ENCODE measurements around the gene BTBD2.
"Not testable (repeated sequence)": the region's sequence is repeated elsewhere in the genome, so short reads cannot be mapped to it uniquely, and the experiment has no call there.

The BTBD2 gene

GRCh38 chr19:2012941-2013682 is 2.4 kb downstream of the BTBD2 start:
- no peak for DNase-seq

- no peak for DNase-seq
Observed at GRCh38 chr19:2011169-2011568, 4.3 kb downstream of the BTBD2 start.

- no peak for DNase-seq
Observed at GRCh38 chr19:2010135-2010668, 5.3 kb downstream of the BTBD2 start.

GRCh38 chr19:2003874-2004273 is 11.6 kb downstream of the BTBD2 start:
- no peak for DNase-seq

- DNase-seq, result no peak
Observed at GRCh38 chr19:1999856-2000515, 15.5 kb downstream of the BTBD2 start.

- no peak for DNase-seq
Observed at GRCh38 chr19:1998712-1999708, 16.5 kb downstream of the BTBD2 start.

GRCh38 chr19:1997353-1998233 is 17.9 kb downstream of the BTBD2 start:
- DNase-seq, result no peak

GRCh38 chr19:1992759-1993260 is 22.7 kb downstream of the BTBD2 start:
- DNase-seq, result no peak

GRCh38 chr19:1991018-1991913 is 24.2 kb downstream of the BTBD2 start:
- DNase-seq, result no peak

- DNase-seq, result no peak
Observed at GRCh38 chr19:1990230-1991017, 25.1 kb downstream of the BTBD2 start.

- no peak for DNase-seq
Observed at GRCh38 chr19:1989513-1990229, 25.8 kb downstream of the BTBD2 start.

GRCh38 chr19:1988464-1988863 is 27.1 kb downstream of the BTBD2 start:
- DNase-seq, result not testable (repeated sequence)

GRCh38 chr19:1987197-1988187 is 28.0 kb downstream of the BTBD2 start:
- no peak for DNase-seq

GRCh38 chr19:1986357-1987162 is 29.0 kb downstream of the BTBD2 start:
- no peak for DNase-seq

- no peak for DNase-seq
Observed at GRCh38 chr19:1985588-1986356, 29.7 kb downstream of the BTBD2 start.

- DNase-seq, result no peak
Observed at GRCh38 chr19:1984357-1984756, 31.2 kb downstream of the BTBD2 start.
